Measurements from ENCODE around the gene ESRRA.

Gene ESRRA

GRCh38 chr11:64318766-64319761, 13.7 kb downstream of the ESRRA start:
- Histone ChIP-seq H2BK5ac (ENCODE audit: low read length) (no peak overlapping the region), H3K23ac (ENCODE audit: low read depth, low read length, poor library complexity) (no peak overlapping the region), H2BK15ac (ENCODE audit: low read length) (peak overlapping the region; percentile 19), H3K9ac (ENCODE audit: low read depth, low read length, poor library complexity) (no peak overlapping the region), H3K27ac (replicated peaks; ENCODE audit: low read length) (no peak overlapping the region), H2AFZ (ENCODE audit: low read length) (peak overlapping the region; percentile 77), H3K36me3 (replicated peaks in 1 of 2; ENCODE audit: control insufficient read depth in 2 of 2, insufficient read depth in 2 of 2, low read length in 2 of 2) (peaks cover 18 to 42% of the 10 kb centered on the region in 2 donors), H3K9me3 (replicated peaks in 1 of 2; ENCODE audit: control insufficient read depth in 2 of 2, insufficient read depth in 1 of 2, low read depth in 1 of 2, low read length in 2 of 2) (peaks cover 0 to 2% of the 10 kb centered on the region in 2 donors), H3K4ac (ENCODE audit: low read length) (no peak overlapping the region), H4K8ac (ENCODE audit: low read depth, low read length) (no peak overlapping the region), H2BK12ac (ENCODE audit: low read length) (no peak overlapping the region), H3K79me1 (ENCODE audit: low read depth, low read length) (peaks cover 21% of the 10 kb centered on the region), H3K14ac (ENCODE audit: low read length) (no peak overlapping the region), H3K4me2 (ENCODE audit: insufficient read depth, low read length, poor library complexity, severe bottlenecking) (peak overlapping the region; percentile 79), H3K27me3 (ENCODE audit: control insufficient read depth in 3 of 3, insufficient read depth in 3 of 3, low read depth in 1 of 3, low read length in 3 of 3) (no peaks in the 10 kb centered on the region), H3K18ac (ENCODE audit: low read length) (peak overlapping the region; percentile 27), H2BK120ac (ENCODE audit: low read depth, low read length) (no peak overlapping the region), H4K91ac (ENCODE audit: low read depth, low read length, poor library complexity) (no peak overlapping the region), H2AK5ac (ENCODE audit: low read depth, low read length) (peak overlapping the region; percentile 2), H3K4me3 (ENCODE audit: low read length in 2 of 2) (peak overlapping the region; percentile 72 to 95), H3K4me1 (ENCODE audit: control insufficient read depth in 2 of 2, insufficient read depth in 1 of 2, low read depth in 1 of 2, low read length in 2 of 2) (peaks cover 9 to 16% of the 10 kb centered on the region in 2 donors)
- no CpG with 5 or more reads among the region's 19 CpGs for WGBS, 2 donors (ENCODE audit: extremely low coverage in 2 of 2, insufficient read length in 2 of 2, insufficient replicate concordance in 1 of 2)
- DNase-seq (ENCODE audit: low spot score): no peak

- H2AK5ac ChIP-seq (ENCODE audit: low read depth, low read length): no peak overlapping the region
- H3K27me3 ChIP-seq (ENCODE audit: control insufficient read depth in 3 of 3, insufficient read depth in 3 of 3, low read depth in 1 of 3, low read length in 3 of 3): no peaks in the 10 kb centered on the region
- H3K36me3 ChIP-seq (replicated peaks in 1 of 2; ENCODE audit: control insufficient read depth in 2 of 2, insufficient read depth in 2 of 2, low read length in 2 of 2): peaks cover 8 to 28% of the 10 kb centered on the region in 2 donors
- H4K8ac ChIP-seq (ENCODE audit: low read depth, low read length): no peak overlapping the region
- H3K79me1 ChIP-seq (ENCODE audit: low read depth, low read length): peaks cover 15% of the 10 kb centered on the region
- H3K23ac ChIP-seq (ENCODE audit: low read depth, low read length, poor library complexity): no peak overlapping the region
- no peak overlapping the region for H2BK120ac ChIP-seq (ENCODE audit: low read depth, low read length)
- no peak overlapping the region for H2BK5ac ChIP-seq (ENCODE audit: low read length)
- H3K14ac ChIP-seq (ENCODE audit: low read length): no peak overlapping the region
- no peak overlapping the region for H3K18ac ChIP-seq (ENCODE audit: low read length)
- H3K4me2 ChIP-seq (ENCODE audit: insufficient read depth, low read length, poor library complexity, severe bottlenecking): no peak overlapping the region
- peaks cover 9 to 16% of the 10 kb centered on the region in 2 donors for H3K4me1 ChIP-seq (ENCODE audit: control insufficient read depth in 2 of 2, insufficient read depth in 1 of 2, low read depth in 1 of 2, low read length in 2 of 2)
- no peak overlapping the region for H4K91ac ChIP-seq (ENCODE audit: low read depth, low read length, poor library complexity)
- no peaks in the 10 kb centered on the region for H3K9me3 ChIP-seq (replicated peaks in 1 of 2; ENCODE audit: control insufficient read depth in 2 of 2, insufficient read depth in 1 of 2, low read depth in 1 of 2, low read length in 2 of 2)
- H3K4me3 ChIP-seq (ENCODE audit: low read length in 2 of 2): no peak overlapping the region
- H2BK15ac ChIP-seq (ENCODE audit: low read length): no peak overlapping the region
- H3K9ac ChIP-seq (ENCODE audit: low read depth, low read length, poor library complexity): no peak overlapping the region
- WGBS, 2 donors (ENCODE audit: extremely low coverage in 2 of 2, insufficient read length in 2 of 2, insufficient replicate concordance in 1 of 2): no CpG with 5 or more reads among the region's 7 CpGs
- H3K27ac ChIP-seq (replicated peaks; ENCODE audit: low read length): no peak overlapping the region
- H2AFZ ChIP-seq (ENCODE audit: low read length): no peak overlapping the region
- DNase-seq (ENCODE audit: low spot score): no peak
- no peak overlapping the region for H2BK12ac ChIP-seq (ENCODE audit: low read length)
- H3K4ac ChIP-seq (ENCODE audit: low read length): no peak overlapping the region
Observed at GRCh38 chr11:64320556-64320955, 15.2 kb downstream of the ESRRA start.

DNA sequence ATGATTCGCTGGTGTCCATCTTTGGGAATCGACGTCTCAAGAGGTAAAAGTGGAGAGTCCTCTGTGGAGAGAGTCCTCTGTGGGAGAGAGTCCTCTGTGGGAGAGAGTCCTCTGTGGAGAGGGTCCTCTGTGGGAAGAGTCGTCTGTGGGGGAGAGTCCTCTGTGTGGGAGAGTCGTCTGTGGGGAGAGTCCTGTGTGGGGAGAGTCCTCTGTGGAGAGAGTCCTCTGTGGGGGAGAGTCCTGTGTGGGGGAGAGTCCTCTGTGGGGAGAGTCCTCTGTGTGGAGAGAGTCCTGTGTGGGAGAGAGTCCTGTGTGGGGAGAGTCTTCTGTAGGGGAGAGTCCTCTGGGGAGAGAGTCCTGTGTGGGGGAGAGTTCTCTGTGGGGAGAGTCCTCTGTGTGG, 15.7 kb downstream of the ESRRA start:
- no CpG with 5 or more reads among the region's 5 CpGs for WGBS, 2 donors (ENCODE audit: extremely low coverage in 2 of 2, insufficient read length in 2 of 2, insufficient replicate concordance in 1 of 2)
- H3K36me3 ChIP-seq (replicated peaks in 1 of 2; ENCODE audit: control insufficient read depth in 2 of 2, insufficient read depth in 2 of 2, low read length in 2 of 2): peaks cover 7 to 24% of the 10 kb centered on the region in 2 donors
- H3K14ac ChIP-seq (ENCODE audit: low read length): no peak overlapping the region
- no peaks in the 10 kb centered on the region for H3K27me3 ChIP-seq (ENCODE audit: control insufficient read depth in 3 of 3, insufficient read depth in 3 of 3, low read depth in 1 of 3, low read length in 3 of 3)
- peaks cover 9 to 15% of the 10 kb centered on the region in 2 donors for H3K4me1 ChIP-seq (ENCODE audit: control insufficient read depth in 2 of 2, insufficient read depth in 1 of 2, low read depth in 1 of 2, low read length in 2 of 2)
- no peak overlapping the region for H4K8ac ChIP-seq (ENCODE audit: low read depth, low read length)
- no peak overlapping the region for H3K23ac ChIP-seq (ENCODE audit: low read depth, low read length, poor library complexity)
- no peak overlapping the region for H3K4me3 ChIP-seq (ENCODE audit: low read length in 2 of 2)
- no peak for DNase-seq (ENCODE audit: low spot score)
- no peak overlapping the region for H2BK120ac ChIP-seq (ENCODE audit: low read depth, low read length)
- H3K18ac ChIP-seq (ENCODE audit: low read length): no peak overlapping the region
- no peak overlapping the region for H3K4me2 ChIP-seq (ENCODE audit: insufficient read depth, low read length, poor library complexity, severe bottlenecking)
- no peak overlapping the region for H2BK5ac ChIP-seq (ENCODE audit: low read length)
- no peak overlapping the region for H2AK5ac ChIP-seq (ENCODE audit: low read depth, low read length)
- H2BK12ac ChIP-seq (ENCODE audit: low read length): no peak overlapping the region
- H4K91ac ChIP-seq (ENCODE audit: low read depth, low read length, poor library complexity): no peak overlapping the region
- H2BK15ac ChIP-seq (ENCODE audit: low read length): no peak overlapping the region
- no peaks in the 10 kb centered on the region for H3K9me3 ChIP-seq (replicated peaks in 1 of 2; ENCODE audit: control insufficient read depth in 2 of 2, insufficient read depth in 1 of 2, low read depth in 1 of 2, low read length in 2 of 2)
- H3K9ac ChIP-seq (ENCODE audit: low read depth, low read length, poor library complexity): no peak overlapping the region
- no peak overlapping the region for H3K4ac ChIP-seq (ENCODE audit: low read length)
- H3K79me1 ChIP-seq (ENCODE audit: low read depth, low read length): peaks cover 13% of the 10 kb centered on the region
- H2AFZ ChIP-seq (ENCODE audit: low read length): no peak overlapping the region
- H3K27ac ChIP-seq (replicated peaks; ENCODE audit: low read length): no peak overlapping the region

GRCh38 chr11:64321533-64321932, 16.2 kb downstream of the ESRRA start:
- Histone ChIP-seq H3K4ac (ENCODE audit: low read length) (no peak overlapping the region), H3K27ac (replicated peaks; ENCODE audit: low read length) (no peak overlapping the region), H4K91ac (ENCODE audit: low read depth, low read length, poor library complexity) (no peak overlapping the region), H2AFZ (ENCODE audit: low read length) (no peak overlapping the region), H2BK5ac (ENCODE audit: low read length) (no peak overlapping the region), H3K4me2 (ENCODE audit: insufficient read depth, low read length, poor library complexity, severe bottlenecking) (no peak overlapping the region), H3K36me3 (replicated peaks in 1 of 2; ENCODE audit: control insufficient read depth in 2 of 2, insufficient read depth in 2 of 2, low read length in 2 of 2) (peaks cover 6 to 22% of the 10 kb centered on the region in 2 donors), H3K79me1 (ENCODE audit: low read depth, low read length) (peaks cover 9% of the 10 kb centered on the region), H3K14ac (ENCODE audit: low read length) (no peak overlapping the region), H3K23ac (ENCODE audit: low read depth, low read length, poor library complexity) (no peak overlapping the region), H3K9ac (ENCODE audit: low read depth, low read length, poor library complexity) (peak overlapping the region; percentile 50), H2BK15ac (ENCODE audit: low read length) (no peak overlapping the region), H3K9me3 (replicated peaks in 1 of 2; ENCODE audit: control insufficient read depth in 2 of 2, insufficient read depth in 1 of 2, low read depth in 1 of 2, low read length in 2 of 2) (no peaks in the 10 kb centered on the region), H2BK120ac (ENCODE audit: low read depth, low read length) (no peak overlapping the region), H3K4me3 (ENCODE audit: low read length in 2 of 2) (no peak overlapping the region), H3K27me3 (ENCODE audit: control insufficient read depth in 3 of 3, insufficient read depth in 3 of 3, low read depth in 1 of 3, low read length in 3 of 3) (no peaks in the 10 kb centered on the region), H2BK12ac (ENCODE audit: low read length) (no peak overlapping the region), H4K8ac (ENCODE audit: low read depth, low read length) (no peak overlapping the region), H3K4me1 (ENCODE audit: control insufficient read depth in 2 of 2, insufficient read depth in 1 of 2, low read depth in 1 of 2, low read length in 2 of 2) (peaks cover 9 to 11% of the 10 kb centered on the region in 2 donors), H2AK5ac (ENCODE audit: low read depth, low read length) (no peak overlapping the region), H3K18ac (ENCODE audit: low read length) (no peak overlapping the region)
- WGBS, 2 donors (ENCODE audit: extremely low coverage in 2 of 2, insufficient read length in 2 of 2, insufficient replicate concordance in 1 of 2): no CpG with 5 or more reads among the region's 5 CpGs
- DNase-seq (ENCODE audit: low spot score): no peak
